NCI-H1694 (cell line): Measurements from ENCODE around the gene RAMACL.
"Not testable (repeated sequence)": the region's sequence is repeated elsewhere in the genome, so short reads cannot be mapped to it uniquely, and the experiment has no call there.

Experiments
- DNase-seq: peaks from one replicate; lab custom pipeline; 2025; lab: John Stamatoyannopoulos, UW

Gene RAMACL

DNA sequence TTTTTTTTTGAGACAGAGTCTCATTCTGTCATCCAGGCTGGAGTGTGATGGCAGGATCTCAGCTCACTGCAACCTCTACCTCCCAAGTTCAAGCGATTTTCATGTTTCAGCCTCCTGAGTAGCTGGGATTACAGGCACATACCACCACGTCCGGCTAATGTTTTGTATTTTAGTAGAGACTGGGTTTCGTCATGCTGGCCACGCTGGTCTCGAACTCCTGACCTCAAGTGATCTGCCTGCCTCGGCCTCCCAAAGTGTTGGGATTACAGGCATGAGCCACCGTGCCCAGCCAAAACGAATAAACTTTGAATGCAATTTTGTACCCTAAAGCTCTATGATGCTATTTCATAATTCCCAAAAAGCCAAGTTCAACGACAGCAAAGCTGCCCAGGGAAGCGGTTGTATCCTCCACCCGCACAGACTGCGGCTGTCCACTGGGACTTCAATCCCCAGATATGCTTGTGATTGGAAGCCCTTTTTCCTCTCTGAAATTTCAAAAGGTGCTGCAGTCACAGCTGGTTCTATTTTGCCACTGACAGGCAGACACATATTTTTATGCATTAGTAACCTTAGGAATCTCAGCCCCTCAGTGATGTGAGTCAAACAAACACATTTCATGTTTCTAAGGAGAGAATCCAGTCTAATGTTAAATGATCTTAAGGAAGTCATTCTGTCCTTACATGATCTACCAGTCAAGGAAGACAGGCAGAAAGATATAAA lies 8.7 kb upstream of the RAMACL start:
- no peak for DNase-seq

DNA sequence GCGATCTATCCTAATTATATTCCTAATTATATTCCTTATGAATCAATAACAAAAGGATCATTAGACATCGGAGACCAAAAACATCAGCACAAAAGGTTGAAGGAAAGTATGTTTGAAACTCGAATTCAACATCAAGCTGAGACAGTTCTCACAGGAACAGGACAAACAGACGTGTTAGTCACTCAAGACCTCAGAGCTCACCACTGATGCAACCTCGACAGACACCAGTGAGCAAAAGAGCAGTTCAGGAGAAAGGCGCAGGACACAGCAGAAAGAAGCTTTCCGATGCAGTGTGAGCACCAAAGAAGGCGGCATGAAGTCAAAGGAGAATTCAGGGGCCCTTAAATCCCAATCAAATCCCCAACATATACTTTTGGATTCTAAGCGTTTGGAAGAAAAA lies 6.3 kb upstream of the RAMACL start:
- DNase-seq, result no peak

DNA sequence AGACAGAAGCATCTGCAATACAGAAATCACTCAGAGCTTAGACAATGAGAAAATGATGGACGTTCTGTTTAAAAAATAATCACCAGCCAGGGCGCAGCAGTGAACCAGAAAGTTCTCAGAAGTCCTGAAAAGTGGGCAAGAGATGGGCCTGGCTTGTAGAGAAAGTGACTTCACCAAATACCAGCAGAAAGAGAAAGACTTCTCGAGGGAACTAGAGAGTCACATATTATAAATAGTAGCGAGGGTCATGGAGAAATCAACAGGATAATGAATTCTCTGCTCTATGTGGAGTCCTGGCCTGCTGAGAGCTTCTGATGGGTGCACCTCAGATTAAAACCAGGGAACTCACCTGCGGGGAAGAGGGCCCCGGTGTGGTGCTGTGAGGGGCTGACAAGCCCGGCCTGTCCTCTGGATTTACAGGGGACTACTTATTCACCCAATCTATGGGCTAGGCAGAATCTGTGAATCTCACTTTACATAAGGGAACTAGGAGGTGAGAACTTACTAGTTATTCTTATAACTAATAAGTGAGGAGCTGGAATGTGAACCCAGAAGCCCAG lies 5.6 kb upstream of the RAMACL start:
- no peak for DNase-seq

DNA sequence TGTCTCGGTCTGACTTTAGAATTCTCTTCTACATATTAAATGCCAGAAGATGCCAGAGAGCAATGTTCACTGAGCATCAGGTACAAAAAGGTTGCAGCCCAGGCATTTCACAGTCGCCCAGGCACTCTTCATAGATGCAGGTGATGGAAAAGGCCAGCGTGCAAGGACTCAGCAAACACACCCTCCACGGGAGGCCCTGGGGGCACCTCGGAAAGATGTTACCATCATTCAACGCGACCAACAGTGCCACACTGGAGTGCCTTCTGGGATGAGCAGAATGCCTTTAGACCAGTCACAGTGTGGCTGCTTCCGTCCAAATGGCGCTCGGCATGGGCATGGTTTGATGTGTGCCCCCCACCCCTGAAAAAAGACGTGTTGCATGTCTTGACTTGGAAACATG lies 4.5 kb upstream of the RAMACL start:
- DNase-seq, result no peak

DNA sequence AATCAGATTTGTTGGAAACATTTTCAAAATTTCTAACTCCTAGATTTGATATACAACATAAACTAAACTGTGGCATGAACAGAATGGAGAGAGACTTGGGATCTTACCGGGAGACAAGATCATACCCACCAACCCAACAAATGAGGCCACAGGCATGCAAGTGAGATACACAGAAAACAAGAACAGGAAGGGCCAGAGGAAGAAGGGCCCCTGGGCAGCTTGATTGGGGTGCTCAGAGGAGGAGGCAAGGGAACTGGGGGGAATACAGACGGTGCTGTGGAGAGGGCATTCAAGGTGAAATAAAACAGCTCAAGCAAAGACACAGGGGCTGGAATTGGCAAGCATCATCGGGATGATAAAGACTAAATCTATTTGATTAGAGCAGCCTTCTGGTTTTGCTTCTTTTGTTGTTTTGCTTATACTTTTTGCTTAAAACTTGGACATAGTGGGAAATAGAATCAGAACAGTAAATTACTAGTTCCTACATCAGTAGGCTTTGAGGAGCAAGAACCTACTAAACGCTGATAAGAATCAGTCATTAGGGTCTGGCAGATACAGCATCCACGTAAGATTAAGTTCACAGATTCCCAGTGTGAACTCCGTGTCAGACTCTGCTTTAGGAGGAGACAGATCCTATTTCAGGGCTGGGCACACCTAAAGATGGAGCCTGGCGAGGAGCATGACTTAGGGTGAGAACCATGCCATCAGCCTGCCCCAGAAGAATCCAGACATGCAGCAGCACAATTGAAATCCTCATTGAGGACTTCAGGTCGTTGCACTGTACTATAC lies 3.5 kb upstream of the RAMACL start:
- no peak for DNase-seq

DNA sequence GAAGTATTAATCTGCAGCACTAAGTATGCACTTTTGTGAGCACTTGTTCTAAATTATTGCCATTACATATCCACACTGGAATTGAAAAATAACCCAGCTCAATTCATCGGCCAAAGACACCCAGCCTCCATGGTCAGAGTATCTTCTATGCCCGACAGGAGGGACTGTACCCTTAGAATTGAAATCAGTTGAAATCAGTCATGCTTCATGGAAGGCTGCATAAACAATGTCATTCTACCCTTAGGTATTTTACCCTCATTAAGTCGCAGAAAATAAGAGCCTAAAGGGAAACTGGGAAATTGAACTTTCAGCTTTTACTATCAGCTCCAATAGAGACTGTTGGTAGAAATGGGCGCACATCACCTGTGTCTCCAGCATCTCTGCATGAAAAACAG lies 2.9 kb upstream of the RAMACL start:
- no peak for DNase-seq

DNA sequence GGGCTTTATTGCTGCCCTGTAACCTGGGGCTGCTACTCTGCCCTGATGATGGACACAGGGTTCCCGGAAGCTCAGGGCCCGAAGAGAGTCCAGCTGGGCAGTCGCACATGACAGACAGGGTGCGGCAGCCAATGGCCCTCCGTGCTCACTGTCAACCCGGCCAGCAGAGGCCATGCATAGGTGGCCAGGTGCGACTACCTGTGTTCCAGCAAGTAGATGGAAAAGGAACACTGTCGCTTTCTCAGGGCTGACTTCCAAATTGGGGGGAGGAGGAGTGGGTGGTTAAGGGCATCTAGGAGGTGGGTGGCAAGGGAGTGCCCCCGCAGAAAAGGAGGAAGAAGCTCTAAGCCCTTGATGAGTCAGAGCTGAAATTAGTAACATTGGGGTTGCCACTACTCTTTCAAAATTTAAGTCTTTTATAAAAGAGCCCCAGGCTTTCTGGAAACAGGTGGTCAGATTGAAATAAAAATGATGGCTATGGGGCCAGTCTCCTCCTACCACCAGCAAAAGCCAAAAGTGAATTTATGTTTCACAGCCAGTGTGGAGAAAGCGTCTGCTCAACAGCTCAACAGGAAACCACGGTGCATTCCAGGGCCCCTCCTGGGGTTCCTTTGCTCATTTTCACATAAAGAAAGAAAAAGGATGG lies 2.3 kb upstream of the RAMACL start:
- no peak for DNase-seq

DNA sequence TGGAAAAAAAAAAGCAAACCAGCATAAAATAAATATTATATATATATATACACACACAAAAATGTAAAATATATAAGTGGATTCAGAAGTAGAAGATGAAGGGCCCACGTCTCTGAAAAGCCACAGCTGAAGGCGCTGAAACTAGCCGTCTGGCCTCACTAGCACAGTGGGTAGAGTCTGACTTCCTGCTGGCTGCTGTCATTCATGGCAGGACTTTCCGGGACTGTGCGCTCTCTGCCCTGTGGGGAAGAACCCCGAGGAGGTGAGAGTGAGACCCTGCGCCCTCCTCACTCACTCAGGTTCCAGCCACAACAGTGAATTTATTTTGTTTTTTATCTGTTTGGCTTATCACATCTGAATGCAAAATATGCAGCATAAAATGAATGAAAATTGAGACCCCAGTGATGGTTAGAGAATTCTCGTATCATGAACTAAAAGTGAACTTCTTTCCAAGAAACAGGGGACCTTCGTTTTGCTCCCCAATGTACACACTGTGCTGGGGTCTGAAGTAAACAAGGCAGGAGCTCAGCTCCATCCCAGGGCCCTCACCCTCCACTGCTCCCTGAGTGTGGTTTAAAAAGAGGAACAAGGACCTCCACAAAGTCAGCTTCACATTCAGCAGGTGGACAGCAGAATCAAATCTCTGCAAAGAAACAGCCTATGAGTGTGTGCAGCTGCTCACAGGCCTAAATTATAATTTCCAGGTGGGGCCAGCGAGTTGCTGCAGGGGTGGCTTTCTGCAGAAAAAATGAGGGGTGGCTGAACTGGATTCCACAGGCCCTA lies 1.3 kb upstream of the RAMACL start:
- no peak for DNase-seq

DNA sequence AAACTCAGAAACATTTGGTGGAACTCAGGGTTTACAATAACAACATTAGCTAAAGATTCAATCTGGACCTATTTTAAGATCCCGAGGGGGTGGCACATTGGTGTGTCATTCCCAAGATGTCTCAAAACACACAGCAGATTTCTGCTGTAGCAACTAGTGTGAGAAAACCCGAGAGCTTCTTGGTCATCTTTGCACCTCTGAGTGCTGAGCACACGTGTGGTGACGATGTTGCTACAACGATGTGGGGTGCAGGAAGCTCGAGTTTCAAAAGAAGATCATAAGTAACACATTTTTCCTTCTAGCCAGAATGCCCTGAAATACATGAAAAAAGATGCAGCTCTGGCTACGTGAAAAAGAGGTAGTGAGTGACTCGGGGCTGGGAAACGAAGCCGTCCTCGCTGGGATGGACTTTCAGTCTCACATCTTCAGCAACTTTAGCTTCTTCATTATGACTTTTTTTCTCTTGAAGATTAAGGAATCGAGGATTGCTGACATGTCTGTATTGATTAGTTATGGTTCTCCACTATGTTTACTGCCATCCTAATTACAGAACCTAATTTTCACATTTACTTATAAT lies 1.5 kb downstream of the RAMACL start:
- no peak for DNase-seq

DNA sequence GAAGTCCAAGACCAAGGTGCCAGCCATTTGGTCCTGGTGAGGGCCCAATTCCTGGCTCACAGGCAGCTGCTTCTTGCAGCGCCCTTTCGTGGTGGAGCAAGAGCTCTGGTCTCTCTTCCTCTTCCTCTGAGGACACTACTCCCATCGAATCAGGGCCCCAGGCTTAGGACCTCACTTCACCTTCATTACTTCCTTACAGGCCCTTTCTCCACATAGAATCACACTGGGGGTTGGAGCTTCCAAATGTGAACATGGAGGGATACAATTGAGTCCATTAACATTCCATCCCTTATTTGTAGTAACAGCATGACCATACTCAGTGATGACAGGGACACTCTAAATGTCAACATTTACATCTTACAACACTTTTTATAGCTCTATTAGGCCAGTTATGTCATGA lies 2.3 kb downstream of the RAMACL start:
- DNase-seq, result no peak

DNA sequence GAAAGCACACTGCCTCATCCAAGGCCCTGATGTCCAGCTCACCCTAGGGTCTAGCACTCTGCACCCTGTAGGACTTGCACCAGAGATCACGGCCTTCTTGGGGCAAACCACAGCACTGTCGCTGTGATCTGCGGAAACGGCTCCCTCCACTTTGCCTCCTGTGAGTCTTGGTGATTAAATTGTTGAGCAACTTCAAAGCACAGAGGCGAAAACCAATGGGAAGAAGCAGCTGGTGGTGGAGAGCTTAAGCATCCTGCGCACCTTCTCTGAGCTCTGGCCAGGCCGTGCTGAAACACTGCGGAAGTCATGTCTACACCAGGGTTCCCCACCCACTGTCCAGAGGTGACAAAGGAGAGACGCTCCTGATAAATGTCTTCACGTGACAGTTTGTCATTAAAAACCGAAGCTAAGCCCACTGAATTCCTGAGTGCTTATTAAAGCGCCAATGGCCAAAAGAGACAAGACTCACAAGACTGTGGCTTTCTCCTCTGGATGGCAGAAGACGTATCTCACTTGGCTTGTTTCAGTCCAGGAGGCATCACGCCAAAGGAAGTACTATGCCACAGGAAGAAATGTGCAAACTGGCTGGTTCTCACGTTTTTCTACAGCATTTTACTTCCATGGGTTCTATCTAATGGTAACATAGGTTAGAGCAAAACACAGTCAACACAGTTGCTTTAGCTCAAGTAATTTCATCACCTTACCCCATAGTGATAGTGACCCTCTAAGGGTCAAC lies 3.1 kb downstream of the RAMACL start:
- DNase-seq, result no peak

DNA sequence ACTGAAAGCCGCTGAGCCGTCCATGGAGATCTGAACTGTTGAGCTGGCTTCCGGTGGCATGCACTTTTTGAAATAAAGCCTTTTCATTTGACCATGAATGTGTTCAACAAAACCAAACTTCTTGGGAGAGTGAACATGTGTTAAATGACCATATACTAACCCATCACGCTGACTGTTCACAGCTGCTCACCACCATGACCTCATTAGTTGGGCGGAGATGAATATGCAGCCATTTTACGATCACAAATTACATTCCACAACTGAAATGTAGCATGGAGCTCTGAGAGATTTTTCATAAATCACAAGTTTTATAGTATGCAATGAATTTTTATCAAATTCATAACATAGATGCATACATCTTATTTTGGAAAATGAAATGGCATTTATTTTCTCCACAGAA lies 4.2 kb downstream of the RAMACL start:
- DNase-seq, result no peak

DNA sequence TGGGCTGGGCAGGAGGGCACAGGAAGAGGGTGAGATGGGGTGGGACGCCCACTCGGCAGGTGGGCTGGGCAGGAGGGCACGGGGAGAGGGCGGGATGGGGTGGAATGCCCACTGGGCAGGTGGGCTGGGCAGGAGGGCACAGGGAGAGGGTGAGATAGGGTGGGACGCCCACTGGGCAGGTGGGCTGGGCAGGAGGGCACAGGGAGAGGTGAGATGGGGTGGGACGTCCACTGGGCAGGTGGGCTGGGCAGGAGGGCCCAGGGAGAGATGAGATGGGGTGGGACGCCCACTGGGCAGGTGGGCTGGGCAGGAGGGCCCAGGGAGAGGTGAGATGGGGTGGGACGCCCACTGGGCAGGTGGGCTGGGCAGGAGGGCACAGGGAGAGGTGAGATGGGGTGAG lies 4.7 kb downstream of the RAMACL start:
- not testable (repeated sequence) for DNase-seq

DNA sequence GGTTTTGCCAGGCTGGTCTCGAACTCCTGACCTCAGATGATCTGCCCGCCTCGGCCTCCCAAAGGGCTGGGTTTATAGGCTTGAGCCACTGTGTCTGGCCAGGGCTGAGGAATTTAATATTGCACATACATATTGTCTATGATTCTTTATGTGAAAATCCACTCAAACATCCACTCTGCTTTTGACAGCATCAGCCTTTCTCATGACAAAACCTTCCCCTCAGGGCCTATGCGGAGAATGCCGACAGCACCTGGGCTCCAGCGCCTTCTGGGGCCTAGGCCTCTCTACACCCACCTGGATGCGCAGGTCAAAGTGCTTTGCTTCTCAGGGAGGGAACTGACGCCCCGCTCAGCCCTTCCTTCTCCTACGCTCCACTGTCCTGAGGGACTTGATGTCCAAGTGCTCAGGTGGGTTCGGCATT lies 5.4 kb downstream of the RAMACL start:
- no peak for DNase-seq

DNA sequence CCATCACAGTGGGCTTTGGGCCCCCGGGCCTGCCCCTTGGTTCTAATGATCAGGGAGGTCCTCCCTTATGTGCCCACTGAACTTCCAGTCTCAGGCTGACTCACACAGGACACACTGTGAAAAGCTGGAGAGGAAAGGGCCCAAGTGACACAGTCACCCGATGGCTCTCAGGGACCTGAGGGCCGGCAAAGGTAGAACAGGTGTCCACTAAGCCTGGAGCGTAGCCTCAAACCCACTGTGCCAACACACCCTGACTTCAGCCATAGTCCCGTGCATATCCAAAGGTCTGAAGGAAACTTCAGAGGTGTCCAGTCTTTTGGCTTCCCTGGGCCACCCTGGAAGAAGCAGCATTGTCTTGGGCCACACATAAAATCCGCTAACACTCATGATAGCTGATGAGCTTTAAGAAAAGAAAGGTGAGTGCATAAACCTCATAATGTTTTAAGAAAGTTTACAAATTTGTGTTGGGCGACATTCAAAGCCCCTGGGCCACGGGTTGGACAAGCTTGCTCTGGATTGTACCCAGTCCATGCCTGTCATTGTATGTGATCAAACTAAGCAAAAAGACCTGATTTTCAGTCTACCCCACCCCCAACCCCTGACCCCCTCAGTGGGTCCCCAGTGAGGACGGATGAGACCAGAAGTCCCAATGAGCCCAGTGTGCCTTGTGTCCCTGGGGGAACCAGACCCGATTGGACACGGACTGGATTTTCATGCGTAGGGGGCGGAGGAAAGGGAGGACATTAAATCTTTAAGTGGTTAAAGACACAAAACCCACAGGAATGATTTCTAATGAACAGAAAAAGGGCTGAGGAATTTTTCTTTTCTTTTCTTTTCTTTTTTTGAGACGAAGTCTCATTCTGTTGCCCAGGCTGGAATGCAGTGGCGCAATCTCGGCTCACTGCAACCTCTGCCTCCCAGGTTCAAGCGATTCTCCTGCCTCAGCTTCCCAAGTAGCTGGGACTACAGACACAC lies 6.1 kb downstream of the RAMACL start:
- no peak for DNase-seq

DNA sequence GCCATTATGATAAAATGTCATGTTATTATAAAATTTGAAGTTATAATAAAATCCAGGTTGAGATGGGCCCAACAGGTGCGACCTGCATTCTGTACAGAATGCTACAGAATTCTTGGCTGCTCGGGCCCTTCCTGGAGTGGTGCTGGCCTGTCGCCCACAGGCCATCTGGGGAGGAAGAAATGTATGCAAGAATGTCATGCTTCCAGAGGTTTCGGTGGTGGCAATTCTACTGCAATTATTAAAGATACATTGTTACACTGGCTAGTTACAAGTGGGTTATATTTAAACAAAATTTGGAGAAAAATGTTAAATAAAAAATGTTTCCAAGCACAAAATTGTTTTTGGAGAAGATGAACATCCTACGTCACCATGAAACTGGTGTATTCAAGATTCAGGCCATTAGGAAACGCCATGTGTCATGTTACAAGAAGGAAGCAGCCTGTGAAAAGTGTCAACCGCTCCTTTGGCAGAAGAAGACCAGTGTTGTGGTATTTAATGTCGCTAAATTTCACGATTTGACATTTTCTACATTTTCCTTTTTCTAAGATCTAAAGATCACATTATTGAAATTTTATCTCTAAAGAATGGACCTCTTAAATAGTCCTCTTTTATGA lies 7.1 kb downstream of the RAMACL start:
- DNase-seq, result no peak

DNA sequence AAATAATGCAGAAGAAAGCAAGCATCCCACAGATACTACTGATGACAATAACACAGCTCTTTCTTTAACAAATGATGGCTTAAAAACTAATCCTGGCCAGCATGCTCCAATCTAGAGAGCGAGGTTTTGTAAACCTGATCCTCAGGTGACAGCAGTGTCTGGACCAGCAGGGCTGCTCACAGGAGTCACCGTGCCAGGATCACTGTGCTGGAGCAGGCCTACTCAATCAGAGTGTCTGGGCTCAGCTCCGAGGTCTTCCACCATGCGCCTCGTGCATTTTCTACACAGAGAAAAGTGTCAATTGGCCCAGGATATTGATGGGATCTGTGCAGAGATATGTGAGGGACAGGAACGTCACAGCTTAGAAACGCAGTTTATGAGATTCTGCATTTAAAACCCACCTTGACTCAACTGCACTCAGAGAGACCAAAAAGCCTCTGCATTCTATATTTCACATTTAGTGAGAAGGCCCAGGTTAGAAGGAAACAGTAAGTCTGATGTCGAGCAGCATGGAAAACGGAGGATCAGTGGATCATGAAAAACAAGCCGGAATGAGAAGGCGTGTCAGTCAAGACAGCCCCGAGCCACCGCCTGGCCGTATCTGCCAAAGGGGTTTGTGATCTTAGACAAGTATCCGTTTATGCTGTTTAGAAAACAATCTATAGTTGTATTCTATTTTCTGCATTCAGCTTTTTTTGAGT lies 7.8 kb downstream of the RAMACL start:
- DNase-seq, result no peak

DNA sequence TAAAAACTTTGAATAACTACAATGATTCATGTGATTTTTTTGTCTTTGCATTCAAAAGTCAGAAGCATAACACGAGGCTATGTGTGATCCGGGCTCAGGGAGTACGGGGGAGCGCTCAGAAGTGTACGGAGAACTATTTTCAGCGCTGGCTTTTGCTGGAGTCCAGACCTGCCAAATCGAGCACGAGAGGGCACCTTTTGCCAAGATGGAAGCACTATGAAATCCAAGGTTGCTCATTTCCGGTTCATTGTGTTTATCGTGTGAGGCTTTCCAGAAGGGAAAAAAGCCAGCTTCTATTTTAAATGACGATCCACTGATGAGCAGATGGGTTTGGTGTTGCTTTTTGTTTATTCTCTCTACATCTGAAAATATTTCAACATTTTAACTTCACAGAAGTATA lies 11.3 kb downstream of the RAMACL start:
- no peak for DNase-seq
